H1 (cell line): Measurements from ENCODE around the gene SLC19A1. TPM values are rescaled to one million over a fixed set of nuclear protein-coding genes. Genes with fewer than 3 reads are reported as not detected.

Source experiments
- CTCF ChIA-PET: fragments of 300-600 bp; sonication (Branson Sonifier 250); formaldehyde crosslinking; loops from one replicate; lab custom pipeline; 2021; ENCODE audit not compliant: partially characterized antibody; lab: Charles Lee
- POLR2A ChIA-PET: fragments of 300-600 bp; sonication (Branson Sonifier 250); formaldehyde crosslinking; loops from one replicate; lab custom pipeline; 2021; ENCODE audit warnings: inconsistent platforms; ENCODE audit not compliant: partially characterized antibody; lab: Charles Lee
- DNase-seq, 2 experiments: peaks; one replicate each; pipeline versions ENCODE4 v3.0.0 to v3.0.0-alpha.2; 2010 to 2022; ENCODE audit warnings: low spot score in 2 of 2, low read depth in 1 of 2, mixed read lengths in 1 of 2
- FAIRE-seq: peaks from 2 replicates; lab custom pipeline; 2011; peaks lifted over from hg19 to GRCh38; lab: Jason Lieb, UNC
- H2AFZ ChIP-seq: 2 replicates; pipeline ENCODE4 v1.8.1; 2012; ENCODE audit warnings: low read length, inconsistent platforms
- H2AK5ac ChIP-seq: 2 replicates; pipeline ENCODE4 v1.6.1; 2013; ENCODE audit warnings: low read depth, low read length
- H2BK120ac ChIP-seq: replicated peaks from 2 replicates; pipeline ENCODE3; 2013; ENCODE audit warnings: low read depth, low read length, inconsistent platforms
- H2BK12ac ChIP-seq: 2 replicates; pipeline ENCODE4 v1.6.1; 2013; ENCODE audit warnings: low read depth, low read length
- H2BK15ac ChIP-seq: 2 replicates; pipeline ENCODE4 v1.6.1; 2013; ENCODE audit warnings: low read length
- H2BK20ac ChIP-seq: 2 replicates; pipeline ENCODE4 v1.6.1; 2013; ENCODE audit warnings: low read length
- H2BK5ac ChIP-seq: 2 replicates; pipeline ENCODE4 v1.6.1; 2013; ENCODE audit warnings: low read depth, low read length
- H3K14ac ChIP-seq: 2 replicates; pipeline ENCODE4 v1.6.1; 2013; ENCODE audit warnings: inconsistent platforms; ENCODE audit not compliant: insufficient read length
- H3K18ac ChIP-seq: 2 replicates; pipeline ENCODE4 v1.6.1; 2013; ENCODE audit warnings: low read length; ENCODE audit errors: extremely low read depth
- H3K23ac ChIP-seq: 2 replicates; pipeline ENCODE4 v1.6.1; 2013; ENCODE audit warnings: inconsistent platforms; ENCODE audit not compliant: insufficient read length
- H3K23me2 ChIP-seq: 2 replicates; pipeline ENCODE4 v1.6.1; 2013; ENCODE audit warnings: low read depth, low read length
- H3K27ac ChIP-seq: 2 replicates; pipeline ENCODE4 v1.6.1; 2011; ENCODE audit warnings: low read depth, low read length, inconsistent platforms
- H3K27me3 ChIP-seq, 4 experiments: replicated peaks in 1 of 4; 1 replicate in 1 of 4; 2 replicates in 3 of 4; pipeline versions ENCODE4 v1.6.1 to v1.8.1; 2011 to 2013; ENCODE audit warnings: low read length in 3 of 4, mild to moderate bottlenecking in 3 of 4, inconsistent platforms in 2 of 4, mixed read lengths in 2 of 4, moderate library complexity in 1 of 4; ENCODE audit not compliant: control insufficient read depth in 3 of 4, insufficient read depth in 3 of 4; ENCODE audit errors: extremely low read depth in 1 of 4
- H3K36me3 ChIP-seq, 4 experiments: 2 replicates each; pipeline versions ENCODE4 v1.6.1 to v1.8.1; 2011 to 2013; ENCODE audit warnings: mild to moderate bottlenecking in 4 of 4, low read length in 3 of 4, moderate library complexity in 2 of 4, control low read depth in 1 of 4, inconsistent platforms in 1 of 4; ENCODE audit not compliant: insufficient read depth in 4 of 4, control insufficient read depth in 2 of 4
- H3K4ac ChIP-seq: replicated peaks from 2 replicates; pipeline ENCODE3; 2013; ENCODE audit warnings: low read length, low read depth, mixed read lengths, inconsistent platforms; ENCODE audit not compliant: insufficient read length
- H3K4me1 ChIP-seq, 4 experiments: replicated peaks in 1 of 4; 1 replicate in 1 of 4; 2 replicates in 3 of 4; pipeline versions ENCODE4 v1.6.1 to v1.8.1; 2011 to 2013; ENCODE audit warnings: low read length in 3 of 4, inconsistent platforms in 2 of 4, mixed read lengths in 1 of 4; ENCODE audit not compliant: insufficient read depth in 4 of 4, control insufficient read depth in 3 of 4
- H3K4me2 ChIP-seq, 2 experiments: 2 replicates each; pipeline versions ENCODE4 v1.6.1 to v1.8.1; 2011 to 2013; ENCODE audit warnings: low read depth in 2 of 2, low read length in 2 of 2, control low read depth in 1 of 2, inconsistent platforms in 1 of 2, mild to moderate bottlenecking in 1 of 2; ENCODE audit not compliant: insufficient read depth in 1 of 2
- H3K4me3 ChIP-seq, 4 experiments: fragments of 200-600, 300-600 bp in 1 of 4; sonication (generic), shearing (Covaris generic), sonication (Bioruptor Twin) in 1 of 4; 2 replicates each; pipeline versions ENCODE4 v1.5.1 to v1.8.1; 2011 to 2016; ENCODE audit warnings: low read length in 4 of 4, low read depth in 3 of 4, control low read depth in 2 of 4, inconsistent platforms in 2 of 4, mild to moderate bottlenecking in 2 of 4, mixed read lengths in 1 of 4, moderate library complexity in 1 of 4; ENCODE audit not compliant: insufficient read depth in 2 of 4; ENCODE audit errors: extremely low read depth in 1 of 4
- H3K56ac ChIP-seq: replicated peaks from 2 replicates; pipeline ENCODE3; 2013; ENCODE audit warnings: low read depth, mild to moderate bottlenecking, mixed read lengths, low read length, inconsistent platforms; ENCODE audit not compliant: insufficient read length
- H3K79me1 ChIP-seq: 2 replicates; pipeline ENCODE4 v1.6.1; 2013; ENCODE audit warnings: low read depth, low read length, control low read depth
- H3K79me2 ChIP-seq, 2 experiments: 2 replicates each; pipeline versions ENCODE4 v1.6.1 to v1.8.1; 2012 to 2013; ENCODE audit warnings: low read length in 2 of 2, mild to moderate bottlenecking in 2 of 2, inconsistent platforms in 1 of 2; ENCODE audit not compliant: insufficient read depth in 2 of 2, control insufficient read depth in 1 of 2
- H3K9ac ChIP-seq, 4 experiments: replicated peaks in 1 of 4; 1 replicate in 1 of 4; 2 replicates in 3 of 4; pipeline versions ENCODE4 v1.6.1 to v1.8.1; 2011 to 2013; ENCODE audit warnings: low read depth in 3 of 4, low read length in 3 of 4, control low read depth in 2 of 4, mild to moderate bottlenecking in 2 of 4, moderate library complexity in 2 of 4, inconsistent platforms in 1 of 4; ENCODE audit errors: extremely low read depth in 1 of 4
- H3K9me3 ChIP-seq, 2 experiments: 2 replicates each; pipeline versions ENCODE4 v1.6.1 to v1.8.1; 2012 to 2013; ENCODE audit warnings: mild to moderate bottlenecking in 2 of 2, moderate library complexity in 2 of 2, control low read depth in 1 of 2, inconsistent platforms in 1 of 2, low read depth in 1 of 2, low read length in 1 of 2, mixed read lengths in 1 of 2; ENCODE audit not compliant: insufficient read depth in 2 of 2
- H4K20me1 ChIP-seq, 2 experiments: replicated peaks in 1 of 2; 2 replicates each; pipeline versions ENCODE3 to v1.8.1; 2011 to 2013; ENCODE audit warnings: inconsistent platforms in 2 of 2, low read length in 2 of 2, mild to moderate bottlenecking in 1 of 2; ENCODE audit not compliant: insufficient read depth in 2 of 2, control insufficient read depth in 1 of 2
- H4K5ac ChIP-seq: 2 replicates; pipeline ENCODE4 v1.6.1; 2013; ENCODE audit warnings: low read length, low read depth, mixed read lengths, inconsistent platforms; ENCODE audit not compliant: insufficient read length
- H4K8ac ChIP-seq: 2 replicates; pipeline ENCODE4 v1.8.0; 2013; ENCODE audit warnings: mild to moderate bottlenecking, moderate library complexity, low read length, inconsistent platforms; ENCODE audit not compliant: insufficient read depth; ENCODE audit errors: extremely low read depth
- H4K91ac ChIP-seq: replicated peaks from 2 replicates; pipeline ENCODE3; 2013; ENCODE audit warnings: low read length, mixed read lengths, inconsistent platforms; ENCODE audit not compliant: insufficient read length
- CTCF ChIP-seq, 3 experiments: IDR thresholded peaks; 1 replicate in 2 of 3; 2 replicates in 1 of 3; pipeline versions ENCODE4 v1.5.1 to v1.6.1; 2011; ENCODE audit warnings: low read length in 3 of 3, mild to moderate bottlenecking in 3 of 3, inconsistent platforms in 2 of 3, low read depth in 1 of 3, moderate library complexity in 1 of 3; ENCODE audit not compliant: insufficient read depth in 1 of 3; ENCODE audit errors: control extremely low read depth in 1 of 3
- NRF1 ChIP-seq: IDR thresholded peaks from 2 replicates; pipeline ENCODE4 v1.6.1; 2011; ENCODE audit warnings: mild to moderate bottlenecking, low read depth, low read length, improper control_type of control experiment
- RAD21 ChIP-seq, 2 experiments: IDR thresholded peaks in 1 of 2; conservative IDR thresholded peaks in 1 of 2; 2 replicates each; pipeline ENCODE4 v1.6.1; 2011; ENCODE audit warnings: low read depth in 2 of 2, low read length in 2 of 2, improper control_type of control experiment in 1 of 2, inconsistent platforms in 1 of 2, mild to moderate bottlenecking in 1 of 2, moderate library complexity in 1 of 2
- WGBS, 2 experiments: shearing (Covaris generic) in 1 of 2; methylation state at CpG; one replicate each; pipeline versions ENCODE4 v1.1.6 to v1.1.7; 2013 to 2015; ENCODE audit warnings: low lambda C conversion rate in 2 of 2, mixed read lengths in 2 of 2, inconsistent platforms in 1 of 2, low coverage in 1 of 2, missing lambda C conversion rate in 1 of 2; ENCODE audit not compliant: insufficient replicate concordance in 2 of 2, insufficient coverage in 1 of 2, insufficient read length in 1 of 2; ENCODE audit errors: extremely low coverage in 1 of 2, missing lambda C conversion rate in 1 of 2; 5-methylcytosine and 5-hydroxymethylcytosine counted together
- polyA plus RNA-seq, 7 experiments: library from polyadenylated mRNA; depleted of rRNA in 3 of 7; stranded (reverse) in 5 of 7; unstranded in 2 of 7; fragments of >200 nt in 5 of 7; fragments of 200-250 nt in 2 of 7; gene quantifications; 1 replicate in 5 of 7; 2 replicates in 1 of 7; 4 replicates in 1 of 7; pipeline versions ENCODE4 v1.2.1 to v1.2.3, GENCODE V29; 2011 to 2013; ENCODE audit warnings: missing spikeins in 2 of 7, mixed read lengths in 2 of 7
- total RNA-seq: library from RNA; stranded (reverse); fragmentation: NEBNext Ultra II Directional; extraction: Animal tissue kit (Norgen Biotek cat#: 25700); gene quantifications from 2 replicates; pipeline ENCODE4 v1.2.1, GENCODE V29; 2021

The SLC19A1 gene
- total and polyA plus RNA-seq, 2 of the 8 experiments (the other 6 are each of a cell fraction or from before 2014, with no cell fraction given): 31.6 to 43.8 TPM

- no peak overlapping the region for H3K23ac ChIP-seq
- POLR2A ChIA-PET: interaction anchor here (0.7 to 2.4 kb wide), 7 partner anchors 10 to 40 kb away, joined by 3 to 10 read pairs (median 5); no protein-coding TSS in a partner anchor
- H3K56ac ChIP-seq: no peak overlapping the region
- H3K9me3 ChIP-seq: peaks cover 0 to 20% of the 10 kb centered on the region in 2 experiments
- H3K36me3 ChIP-seq: peaks cover 0 to 35% (median 19%) of the 10 kb centered on the region in 4 experiments; a peak in 6 of 8 replicates
- 88% methylated on average over 31 of the region's 31 CpGs; no CpG with 5 or more reads in 1 of the 2 experiments for WGBS, 2 experiments
- no peaks in the 10 kb centered on the region for H3K27me3 ChIP-seq
- H3K4me2 ChIP-seq: no peak overlapping the region
- peaks cover 8 to 23% of the 10 kb centered on the region in 2 experiments for H4K20me1 ChIP-seq
- H3K23me2 ChIP-seq: no peaks in the 10 kb centered on the region; the same call in 1 of the 2 replicates
- no peak overlapping the region for H2BK20ac ChIP-seq
- DNase-seq (no peak), FAIRE-seq (no peak)
- H2BK12ac ChIP-seq: no peak overlapping the region
- no peak overlapping the region for H3K18ac ChIP-seq
- no peak overlapping the region for H2BK120ac ChIP-seq
- peak overlapping the region; percentile 25; the same call in 1 of the 2 replicates for H4K8ac ChIP-seq
- no peak overlapping the region for H3K4me3 ChIP-seq
- H2BK15ac ChIP-seq: no peak overlapping the region
- no peak overlapping the region for H2BK5ac ChIP-seq
- H3K4ac ChIP-seq: no peak overlapping the region
- H3K27ac ChIP-seq: no peak overlapping the region
- H3K9ac ChIP-seq: no peak overlapping the region
- H3K79me1 ChIP-seq: no peaks in the 10 kb centered on the region
- no peak overlapping the region for H2AFZ ChIP-seq
- no peak overlapping the region for H4K91ac ChIP-seq
- H3K79me2 ChIP-seq: no peaks in the 10 kb centered on the region
- no peak overlapping the region for H3K14ac ChIP-seq
- TF ChIP-seq CTCF (IDR thresholded peaks at IDR 0.05; ENCODE audit: control extremely low read depth in 1 of 3, insufficient read depth in 1 of 3, low read depth in 1 of 3, low read length in 3 of 3): peak in 2 of 3 experiments; percentile 6 to 16; a peak in 3 of 4 replicates
- TF ChIP-seq NRF1: no peak
- TF ChIP-seq RAD21 (IDR thresholded peaks at IDR 0.05 in 1 of 2, conservative IDR thresholded peaks at IDR 0.05 in 1 of 2; ENCODE audit: low read depth in 2 of 2, low read length in 2 of 2): peak in 1 of 2 experiments; percentile 4; a peak in 1 of 4 replicates
- no peak overlapping the region for H2AK5ac ChIP-seq
- no peaks in the 10 kb centered on the region for H3K4me1 ChIP-seq
- CTCF ChIA-PET: interaction anchor here (0.6 to 1.4 kb wide), 4 partner anchors 15 to 791 kb away, joined by 3 to 6 read pairs (median 4); no protein-coding TSS in a partner anchor
- H4K5ac ChIP-seq: no peak overlapping the region
Observed at GRCh38 chr21:45515241-45516061, 26.8 kb downstream of the SLC19A1 start.
